Testis (tissue), 2 donors: ENCODE data around the gene LRRC4C.

Experiments used
- CTCF ChIP-seq, 3 experiments: fragments of 450-650 bp in 2 of 3; fragments of 200-600 bp in 1 of 3; sonication (generic) in 1 of 3; IDR thresholded peaks; one replicate each; pipeline ENCODE4 v1.5.1; 2016 to 2019; ENCODE audit warnings: antibody characterized with exemption in 3 of 3, mild to moderate bottlenecking in 2 of 3, moderate library complexity in 1 of 3
- POLR2A ChIP-seq: fragments of 450-650 bp; IDR thresholded peaks from one replicate; pipeline ENCODE4 v1.6.1; 2017; ENCODE audit warnings: antibody characterized with exemption, mild to moderate bottlenecking, moderate library complexity

- no peak for TF ChIP-seq POLR2A
- no peak for TF ChIP-seq CTCF (IDR thresholded peaks at IDR 0.05)
These were observed 1204.0 kb downstream of the LRRC4C start for GRCh38 chr11:40255457-40255856.
